Endothelial cell of umbilical vein (primary cell): Measurements from ENCODE around the gene MICB.

Source experiments
- CTCF ChIP-seq, 2 donors: IDR thresholded peaks; 1 replicate in 1 of 2; 2 replicates in 1 of 2; pipeline ENCODE4 v1.5.1; 2011; ENCODE audit warnings: low read length in 2 of 2, mild to moderate bottlenecking in 2 of 2, moderate library complexity in 2 of 2, control low read depth in 1 of 2, inconsistent platforms in 1 of 2, low read depth in 1 of 2; ENCODE audit not compliant: insufficient read depth in 1 of 2; ENCODE audit errors: extremely low read depth in 1 of 2
- EZH2 ChIP-seq: IDR thresholded peaks from 2 replicates; pipeline ENCODE4 v1.6.1; 2012; ENCODE audit warnings: borderline replicate concordance, low read depth, mild to moderate bottlenecking, moderate library complexity, low read length, inconsistent platforms; ENCODE audit not compliant: severe bottlenecking
- JUN ChIP-seq: IDR thresholded peaks from 2 replicates; pipeline ENCODE4 v1.6.1; 2011; ENCODE audit warnings: borderline replicate concordance, low read depth; ENCODE audit not compliant: insufficient read length, insufficient read depth
- MAX ChIP-seq: IDR thresholded peaks from 2 replicates; pipeline ENCODE4 v1.6.1; 2011; ENCODE audit not compliant: insufficient read depth, insufficient read length
- MYC ChIP-seq: IDR thresholded peaks from one replicate; pipeline ENCODE4 v1.6.1; 2011; ENCODE audit warnings: mild to moderate bottlenecking, low read depth, low read length
- POLR2A ChIP-seq: IDR thresholded peaks from 2 replicates; pipeline ENCODE4 v1.6.1; 2012; ENCODE audit warnings: low read depth, mild to moderate bottlenecking, control low read depth, low read length
- POLR2AphosphoS5 ChIP-seq: IDR thresholded peaks from 2 replicates; pipeline ENCODE4 v1.6.1; 2012; ENCODE audit warnings: low read depth, mild to moderate bottlenecking, control low read depth, low read length, moderate library complexity; ENCODE audit not compliant: insufficient read depth

GRCh38 chr6:31541658-31542521 lies 43.9 kb downstream of the MICB start, which contains the start of gene DDX39B:
- TF ChIP-seq CTCF (IDR thresholded peaks at IDR 0.05; ENCODE audit: extremely low read depth in 1 of 2, insufficient read depth in 1 of 2, low read depth in 1 of 2, low read length in 2 of 2) (no peak), POLR2A (peak; percentile 96), EZH2 (no peak), POLR2AphosphoS5 (peak; percentile 91), JUN (no peak), MYC (peak; percentile 41), MAX (peak; percentile 15)
